RCC 7860 (cell line): ENCODE results near the gene C5.

Source experiments
- DNase-seq: peaks from one replicate; pipeline ENCODE4 v3.0.0-alpha.2; 2015; ENCODE audit warnings: low spot score
- FAIRE-seq: peaks from 2 replicates; lab custom pipeline; 2012; peaks lifted over from hg19 to GRCh38; lab: Jason Lieb, UNC

Gene C5

GRCh38 chr9:120928015-120928482 lies 122.0 kb downstream of the C5 start:
- no peak for DNase-seq
- no peak for FAIRE-seq

- no peak for FAIRE-seq
- DNase-seq, result no peak
Measured at GRCh38 chr9:120927269-120928014, 122.6 kb downstream of the C5 start.

GRCh38 chr9:120926397-120926928 lies 123.6 kb downstream of the C5 start, which contains the start of gene TRAF1:
TRAF1 (minus strand) TSS chr9:120926796; CDS start chr9:120926075, 721 bp downstream.
- no peak for FAIRE-seq

GRCh38 chr9:120925535-120926396 lies 124.3 kb downstream of the C5 start:
- DNase-seq, result peak; percentile 97
- FAIRE-seq, result peak; percentile 80

More at GRCh38 chr9:120926397-120926928, 123.6 kb downstream of the C5 start, which contains the start of gene TRAF1:
- no peak for DNase-seq

- peak; percentile 88 for DNase-seq
- peak; percentile 55 for FAIRE-seq
Measured at GRCh38 chr9:120924698-120925534, 125.2 kb downstream of the C5 start.

- FAIRE-seq, result no peak
- DNase-seq, result no peak
Measured at GRCh38 chr9:120923620-120924328, 126.3 kb downstream of the C5 start.

GRCh38 chr9:120922404-120923195 lies 127.5 kb downstream of the C5 start:
- DNase-seq (no peak), FAIRE-seq (no peak)

GRCh38 chr9:120921661-120922181 lies 128.4 kb downstream of the C5 start:
- FAIRE-seq, result no peak
- no peak for DNase-seq

GRCh38 chr9:120920806-120921178 lies 129.3 kb downstream of the C5 start:
- no peak for FAIRE-seq

GRCh38 chr9:120919843-120920805 lies 130.0 kb downstream of the C5 start:
- FAIRE-seq, result no peak
- no peak for DNase-seq

More at GRCh38 chr9:120920806-120921178, 129.3 kb downstream of the C5 start:
- no peak for DNase-seq

GRCh38 chr9:120918931-120919842 lies 130.9 kb downstream of the C5 start:
- FAIRE-seq (no peak), DNase-seq (no peak)

GRCh38 chr9:120917929-120918762 lies 131.9 kb downstream of the C5 start:
- no peak for DNase-seq
- FAIRE-seq, result no peak

- DNase-seq, result no peak
- FAIRE-seq, result no peak
Measured at GRCh38 chr9:120916991-120917880, 132.8 kb downstream of the C5 start.

GRCh38 chr9:120916588-120916987 lies 133.5 kb downstream of the C5 start:
- FAIRE-seq, result no peak
- DNase-seq, result no peak
